ENCODE data around the gene MAGEA3.
"Not testable (repeated sequence)": the region's sequence is repeated elsewhere in the genome, so short reads cannot be mapped to it uniquely, and the experiment has no call there.

MAGEA3 gene

DNA sequence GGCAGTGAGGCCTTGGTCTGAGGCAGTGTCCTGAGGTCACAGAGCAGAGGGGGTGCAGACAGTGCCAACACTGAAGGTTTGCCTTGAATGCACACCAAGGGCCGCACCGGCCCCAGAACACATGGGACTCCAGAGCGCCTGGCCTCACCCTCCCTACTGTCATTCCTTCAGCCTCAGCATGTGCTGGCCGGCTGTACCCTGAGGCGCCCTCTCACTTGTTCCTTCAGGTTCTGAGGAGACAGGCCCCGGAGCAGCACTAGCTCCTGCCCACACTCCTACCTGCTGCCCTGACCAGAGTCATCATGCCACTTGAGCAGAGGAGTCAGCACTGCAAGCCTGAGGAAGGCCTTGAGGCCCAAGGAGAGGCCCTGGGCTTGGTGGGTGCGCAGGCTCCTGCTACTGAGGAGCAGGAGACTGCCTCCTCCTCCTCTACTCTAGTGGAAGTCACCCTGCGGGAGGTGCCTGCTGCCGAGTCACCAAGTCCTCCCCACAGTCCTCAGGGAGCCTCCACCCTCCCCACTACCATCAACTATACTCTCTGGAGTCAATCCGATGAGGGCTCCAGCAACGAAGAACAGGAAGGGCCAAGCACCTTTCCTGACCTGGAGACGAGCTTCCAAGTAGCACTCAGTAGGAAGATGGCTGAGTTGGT, 37.4 kb downstream of the MAGEA3 start:
- no peak overlapping the region for H2AFZ ChIP-seq (ENCODE audit: low read depth, low read length)
- H3K36me3 ChIP-seq (ENCODE audit: insufficient read depth, low read length), result no peaks in the 10 kb centered on the region
- H3K4me2 ChIP-seq (ENCODE audit: insufficient read depth, low read length), result no peak overlapping the region
- no peaks in the 10 kb centered on the region for H3K27me3 ChIP-seq (ENCODE audit: insufficient read depth, low read length, poor library complexity)
- H3K79me2 ChIP-seq (ENCODE audit: insufficient read depth, low read length), result no peaks in the 10 kb centered on the region
- H3K9me3 ChIP-seq (ENCODE audit: insufficient read depth, low read length, severe bottlenecking), result no peaks in the 10 kb centered on the region
- DNase-seq, result no peak
- no peak for TF ChIP-seq EZH2 (IDR thresholded peaks at IDR 0.05; ENCODE audit: borderline replicate concordance, low read depth, low read length, severe bottlenecking)
- TF ChIP-seq, protein P1, sequence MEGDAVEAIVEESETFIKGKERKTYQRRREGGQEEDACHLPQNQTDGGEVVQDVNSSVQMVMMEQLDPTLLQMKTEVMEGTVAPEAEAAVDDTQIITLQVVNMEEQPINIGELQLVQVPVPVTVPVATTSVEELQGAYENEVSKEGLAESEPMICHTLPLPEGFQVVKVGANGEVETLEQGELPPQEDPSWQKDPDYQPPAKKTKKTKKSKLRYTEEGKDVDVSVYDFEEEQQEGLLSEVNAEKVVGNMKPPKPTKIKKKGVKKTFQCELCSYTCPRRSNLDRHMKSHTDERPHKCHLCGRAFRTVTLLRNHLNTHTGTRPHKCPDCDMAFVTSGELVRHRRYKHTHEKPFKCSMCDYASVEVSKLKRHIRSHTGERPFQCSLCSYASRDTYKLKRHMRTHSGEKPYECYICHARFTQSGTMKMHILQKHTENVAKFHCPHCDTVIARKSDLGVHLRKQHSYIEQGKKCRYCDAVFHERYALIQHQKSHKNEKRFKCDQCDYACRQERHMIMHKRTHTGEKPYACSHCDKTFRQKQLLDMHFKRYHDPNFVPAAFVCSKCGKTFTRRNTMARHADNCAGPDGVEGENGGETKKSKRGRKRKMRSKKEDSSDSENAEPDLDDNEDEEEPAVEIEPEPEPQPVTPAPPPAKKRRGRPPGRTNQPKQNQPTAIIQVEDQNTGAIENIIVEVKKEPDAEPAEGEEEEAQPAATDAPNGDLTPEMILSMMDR (IDR thresholded peaks at IDR 0.05; ENCODE audit: borderline replicate concordance, extremely low read depth, low read length, poor library complexity, severe bottlenecking), result no peak
- no peak overlapping the region for H3K9ac ChIP-seq (ENCODE audit: low read depth, low read length)
- H3K4me3 ChIP-seq (ENCODE audit: low read depth in 1 of 2, low read length in 2 of 2), result no peak overlapping the region
- H4K20me1 ChIP-seq (ENCODE audit: insufficient read depth, low read length), result no peaks in the 10 kb centered on the region
- ATAC-seq (ENCODE audit: insufficient read depth, low read depth), result no peak
- no peak overlapping the region for H3K27ac ChIP-seq (ENCODE audit: low read length)
- H3K4me1 ChIP-seq (ENCODE audit: insufficient read depth, low read length), result no peaks in the 10 kb centered on the region

DNA sequence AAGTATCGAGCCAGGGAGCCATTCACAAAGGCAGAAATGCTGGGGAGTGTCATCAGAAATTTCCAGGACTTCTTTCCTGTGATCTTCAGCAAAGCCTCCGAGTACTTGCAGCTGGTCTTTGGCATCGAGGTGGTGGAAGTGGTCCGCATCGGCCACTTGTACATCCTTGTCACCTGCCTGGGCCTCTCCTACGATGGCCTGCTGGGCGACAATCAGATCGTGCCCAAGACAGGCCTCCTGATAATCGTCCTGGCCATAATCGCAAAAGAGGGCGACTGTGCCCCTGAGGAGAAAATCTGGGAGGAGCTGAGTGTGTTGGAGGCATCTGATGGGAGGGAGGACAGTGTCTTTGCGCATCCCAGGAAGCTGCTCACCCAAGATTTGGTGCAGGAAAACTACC, 37.9 kb downstream of the MAGEA3 start:
- ATAC-seq (ENCODE audit: insufficient read depth, low read depth); H3K9me3 ChIP-seq (ENCODE audit: insufficient read depth, low read length, severe bottlenecking); H3K36me3 ChIP-seq (ENCODE audit: insufficient read depth, low read length); H3K79me2 ChIP-seq (ENCODE audit: insufficient read depth, low read length); H4K20me1 ChIP-seq (ENCODE audit: insufficient read depth, low read length); H3K9ac ChIP-seq (ENCODE audit: low read depth, low read length); H3K27me3 ChIP-seq (ENCODE audit: insufficient read depth, low read length, poor library complexity); H3K27ac ChIP-seq (ENCODE audit: low read length); H3K4me3 ChIP-seq (ENCODE audit: low read depth in 1 of 2, low read length in 2 of 2); H2AFZ ChIP-seq (ENCODE audit: low read depth, low read length); DNase-seq; H3K4me1 ChIP-seq (ENCODE audit: insufficient read depth, low read length); H3K4me2 ChIP-seq (ENCODE audit: insufficient read depth, low read length): not testable (repeated sequence)

DNA sequence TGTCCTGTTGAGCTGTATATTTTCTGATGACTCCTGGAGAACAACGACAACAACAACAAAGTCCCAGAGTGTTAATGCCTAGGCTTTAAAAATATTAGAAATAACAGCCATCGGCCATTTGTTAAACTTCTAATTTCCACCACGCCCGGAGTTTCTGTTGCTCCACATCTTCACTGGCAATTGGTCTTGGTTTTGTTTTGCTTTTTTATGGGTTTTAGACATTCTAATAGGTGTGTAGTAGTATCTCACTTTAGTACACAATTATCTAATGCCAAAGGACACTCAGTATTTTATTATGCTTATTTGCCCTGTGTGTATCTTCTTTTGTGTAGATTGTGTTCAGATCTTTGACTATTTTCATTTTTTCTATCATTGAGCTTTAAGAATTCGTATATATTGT, 40.0 kb downstream of the MAGEA3 start:
- ATAC-seq (ENCODE audit: insufficient read depth, low read depth) (no peak), DNase-seq (no peak)
- Histone ChIP-seq H3K4me3 (ENCODE audit: low read depth in 1 of 2, low read length in 2 of 2) (no peak overlapping the region), H2AFZ (ENCODE audit: low read depth, low read length) (no peak overlapping the region), H3K36me3 (ENCODE audit: insufficient read depth, low read length) (no peaks in the 10 kb centered on the region), H3K79me2 (ENCODE audit: insufficient read depth, low read length) (no peaks in the 10 kb centered on the region), H4K20me1 (ENCODE audit: insufficient read depth, low read length) (no peaks in the 10 kb centered on the region), H3K9ac (ENCODE audit: low read depth, low read length) (no peak overlapping the region), H3K4me2 (ENCODE audit: insufficient read depth, low read length) (no peak overlapping the region), H3K9me3 (ENCODE audit: insufficient read depth, low read length, severe bottlenecking) (no peaks in the 10 kb centered on the region), H3K27ac (ENCODE audit: low read length) (no peak overlapping the region), H3K27me3 (ENCODE audit: insufficient read depth, low read length, poor library complexity) (no peaks in the 10 kb centered on the region), H3K4me1 (ENCODE audit: insufficient read depth, low read length) (no peaks in the 10 kb centered on the region)
- TF ChIP-seq, protein P1 (IDR thresholded peaks at IDR 0.05; ENCODE audit: borderline replicate concordance, extremely low read depth, low read length, poor library complexity, severe bottlenecking), result no peak
- no peak for TF ChIP-seq EZH2 (IDR thresholded peaks at IDR 0.05; ENCODE audit: borderline replicate concordance, low read depth, low read length, severe bottlenecking)

All from DND-41 (cell line).